AG09319 (cell line): ENCODE data around the gene FXYD2.

Source experiments
- DNase-seq: peaks from one replicate; pipeline ENCODE4 v3.0.0-alpha.2; 2010; ENCODE audit warnings: low read depth; ENCODE audit errors: extremely low read depth
- CTCF ChIP-seq: IDR thresholded peaks from 2 replicates; pipeline ENCODE4 v1.5.1; 2011; ENCODE audit warnings: low read depth, mild to moderate bottlenecking, inconsistent platforms, low read length, moderate library complexity

The FXYD2 gene

GRCh38 chr11:117824571-117825537 is at the start of gene FXYD2:
Gene FXYD2, minus strand, starts transcription at chr11:117824744. Its CDS starts 66 bp downstream, at chr11:117824678.
- TF ChIP-seq CTCF = no peak
- no peak for DNase-seq

GRCh38 chr11:117873828-117874125 is 49.2 kb upstream of the FXYD2 start:
- TF ChIP-seq CTCF = no peak
- no peak for DNase-seq

- TF ChIP-seq CTCF = no peak
- DNase-seq = no peak
Measured at GRCh38 chr11:117872975-117873827, 48.7 kb upstream of the FXYD2 start.

GRCh38 chr11:117872420-117872961 is 47.9 kb upstream of the FXYD2 start:
- DNase-seq = no peak

GRCh38 chr11:117871784-117872183 is 47.2 kb upstream of the FXYD2 start:
- no peak for TF ChIP-seq CTCF
- DNase-seq = no peak

More at GRCh38 chr11:117872420-117872961, 47.9 kb upstream of the FXYD2 start:
- TF ChIP-seq CTCF = no peak

GRCh38 chr11:117871160-117871559 is 46.6 kb upstream of the FXYD2 start:
- no peak for DNase-seq
- TF ChIP-seq CTCF = no peak
